Vagina (tissue), 2 donors: ENCODE measurements around the gene FAM117B. TPM values are rescaled to one million over a fixed set of nuclear protein-coding genes. Genes with fewer than 3 reads are reported as not detected.

Experiments used
- DNase-seq, 2 donors: peaks; one replicate each; pipeline ENCODE4 v3.0.0-alpha.2; 2017; ENCODE audit errors: extremely low spot score in 2 of 2
- H3K27ac ChIP-seq: fragments of 200-600 bp; sonication (generic); one replicate; pipeline ENCODE4 v1.5.1; 2019
- H3K27me3 ChIP-seq: fragments of 200-600 bp; sonication (generic); one replicate; pipeline ENCODE4 v1.5.1; 2019
- H3K36me3 ChIP-seq, 2 donors: fragments of 200-600 bp; sonication (generic); one replicate each; pipeline ENCODE4 v1.5.1; 2017 to 2019
- H3K4me1 ChIP-seq: fragments of 200-600 bp; sonication (generic); one replicate; pipeline ENCODE4 v1.5.1; 2019
- H3K4me3 ChIP-seq, 2 donors: fragments of 200-600 bp; sonication (generic); 1 replicate in 1 of 2; 2 replicates in 1 of 2; pipeline ENCODE4 v1.5.1; 2016 to 2019
- H3K9me3 ChIP-seq: fragments of 200-600 bp; sonication (generic); one replicate; pipeline ENCODE4 v1.5.1; 2019
- CTCF ChIP-seq, 3 experiments: fragments of 450-650 bp in 2 of 3; fragments of 200-600 bp in 1 of 3; sonication (generic) in 1 of 3; IDR thresholded peaks; one replicate each; pipeline ENCODE4 v1.5.1; 2017 to 2019; ENCODE audit warnings: antibody characterized with exemption in 3 of 3, mild to moderate bottlenecking in 2 of 3, moderate library complexity in 2 of 3
- POLR2A ChIP-seq, 2 donors: fragments of 450-650 bp; IDR thresholded peaks; one replicate each; pipeline ENCODE4 v1.6.1; 2017; ENCODE audit warnings: antibody characterized with exemption in 2 of 2, mild to moderate bottlenecking in 2 of 2, moderate library complexity in 2 of 2
- POLR2AphosphoS5 ChIP-seq, 2 donors: sonication (generic); formaldehyde crosslinking; IDR thresholded peaks; one replicate each; pipeline ENCODE4 v1.9.0; 2017; ENCODE audit warnings: antibody characterized with exemption in 2 of 2, mild to moderate bottlenecking in 2 of 2, low read depth in 1 of 2; ENCODE audit not compliant: insufficient read depth in 1 of 2
- intact Hi-C: fragments of 100-400 bp; cut with DNase I; formaldehyde crosslinking; loops from one replicate; pipeline ENCODE4 v1.15.1; 2023
- total RNA-seq: library from RNA; depleted of rRNA; stranded (reverse); fragments of >200 nt; gene quantifications from one replicate; pipeline ENCODE4 v1.2.3, GENCODE V29; 2016

Gene FAM117B
- total RNA-seq, 1 donor from 2014 or later: 13.5 TPM

- Histone ChIP-seq H3K36me3 (no peaks in the 10 kb centered on the region), H3K4me3 (no peak overlapping the region), H3K4me1 (no peaks in the 10 kb centered on the region), H3K9me3 (no peaks in the 10 kb centered on the region), H3K27ac (no peak overlapping the region), H3K27me3 (no peaks in the 10 kb centered on the region)
- intact Hi-C loops: no loop called here
- no peak for DNase-seq
- no peak for TF ChIP-seq CTCF (IDR thresholded peaks at IDR 0.05)
- no peak for TF ChIP-seq POLR2A (IDR thresholded peaks at IDR 0.05)
- no peak for TF ChIP-seq POLR2AphosphoS5 (IDR thresholded peaks at IDR 0.05; ENCODE audit: insufficient read depth in 1 of 2, low read depth in 1 of 2)
Measured at GRCh38 chr2:202682274-202682673, 47.5 kb downstream of the FAM117B start.

- no peak for TF ChIP-seq POLR2AphosphoS5 (IDR thresholded peaks at IDR 0.05; ENCODE audit: insufficient read depth in 1 of 2, low read depth in 1 of 2)
- no peak for TF ChIP-seq POLR2A (IDR thresholded peaks at IDR 0.05)
- TF ChIP-seq CTCF (IDR thresholded peaks at IDR 0.05): no peak
- intact Hi-C loops: no loop called here
- Histone ChIP-seq H3K27ac (no peak overlapping the region), H3K4me1 (peaks cover 17% of the 10 kb centered on the region), H3K9me3 (no peaks in the 10 kb centered on the region), H3K27me3 (no peaks in the 10 kb centered on the region), H3K36me3 (no peaks in the 10 kb centered on the region), H3K4me3 (no peak overlapping the region)
- no peak for DNase-seq
Measured at GRCh38 chr2:202687276-202687675, 52.5 kb downstream of the FAM117B start.

GRCh38 chr2:202689459-202689858 is 54.7 kb downstream of the FAM117B start:
- no peak for DNase-seq
- H3K36me3 ChIP-seq: no peaks in the 10 kb centered on the region
- peaks cover 17% of the 10 kb centered on the region for H3K4me1 ChIP-seq
- no peak for TF ChIP-seq POLR2AphosphoS5 (IDR thresholded peaks at IDR 0.05; ENCODE audit: insufficient read depth in 1 of 2, low read depth in 1 of 2)
- H3K27me3 ChIP-seq: no peaks in the 10 kb centered on the region
- intact Hi-C loops: no loop called here
- H3K27ac ChIP-seq: no peak overlapping the region
- H3K4me3 ChIP-seq: no peak overlapping the region
- H3K9me3 ChIP-seq: no peaks in the 10 kb centered on the region

- no peak for DNase-seq
- Histone ChIP-seq H3K27me3 (no peaks in the 10 kb centered on the region), H3K9me3 (no peaks in the 10 kb centered on the region), H3K4me1 (peaks cover 17% of the 10 kb centered on the region), H3K27ac (no peak overlapping the region), H3K4me3 (no peak overlapping the region), H3K36me3 (no peaks in the 10 kb centered on the region)
- no peak for TF ChIP-seq CTCF (IDR thresholded peaks at IDR 0.05)
- TF ChIP-seq POLR2AphosphoS5 (IDR thresholded peaks at IDR 0.05; ENCODE audit: insufficient read depth in 1 of 2, low read depth in 1 of 2): no peak
- TF ChIP-seq POLR2A (IDR thresholded peaks at IDR 0.05): no peak
- intact Hi-C loops: no loop called here
Measured at GRCh38 chr2:202689898-202690297, 55.1 kb downstream of the FAM117B start.

GRCh38 chr2:202690321-202690900 is 55.6 kb downstream of the FAM117B start:
- Histone ChIP-seq H3K4me1 (peaks cover 17% of the 10 kb centered on the region), H3K36me3 (no peaks in the 10 kb centered on the region)

More at GRCh38 chr2:202690321-202690900, 55.6 kb downstream of the FAM117B start:
- TF ChIP-seq POLR2AphosphoS5 (IDR thresholded peaks at IDR 0.05; ENCODE audit: insufficient read depth in 1 of 2, low read depth in 1 of 2): no peak
- no peak for TF ChIP-seq CTCF (IDR thresholded peaks at IDR 0.05)
- no peak for TF ChIP-seq POLR2A (IDR thresholded peaks at IDR 0.05)
- no peak overlapping the region for H3K27ac ChIP-seq
- H3K9me3 ChIP-seq: no peaks in the 10 kb centered on the region
- no peak for DNase-seq
- H3K27me3 ChIP-seq: no peaks in the 10 kb centered on the region
- no peak overlapping the region for H3K4me3 ChIP-seq
- intact Hi-C loops: no loop called here
